UCSD-AML1 (cell line): ENCODE measurements around the gene TIMM13.
"Not testable (repeated sequence)": the region's sequence is repeated elsewhere in the genome, so short reads cannot be mapped to it uniquely, and the experiment has no call there.

ENCODE experiments used
- DNase-seq: peaks from one replicate; lab custom pipeline; 2025; ENCODE audit not compliant: unreplicated experiment; lab: John Stamatoyannopoulos, UW

The TIMM13 gene

DNA sequence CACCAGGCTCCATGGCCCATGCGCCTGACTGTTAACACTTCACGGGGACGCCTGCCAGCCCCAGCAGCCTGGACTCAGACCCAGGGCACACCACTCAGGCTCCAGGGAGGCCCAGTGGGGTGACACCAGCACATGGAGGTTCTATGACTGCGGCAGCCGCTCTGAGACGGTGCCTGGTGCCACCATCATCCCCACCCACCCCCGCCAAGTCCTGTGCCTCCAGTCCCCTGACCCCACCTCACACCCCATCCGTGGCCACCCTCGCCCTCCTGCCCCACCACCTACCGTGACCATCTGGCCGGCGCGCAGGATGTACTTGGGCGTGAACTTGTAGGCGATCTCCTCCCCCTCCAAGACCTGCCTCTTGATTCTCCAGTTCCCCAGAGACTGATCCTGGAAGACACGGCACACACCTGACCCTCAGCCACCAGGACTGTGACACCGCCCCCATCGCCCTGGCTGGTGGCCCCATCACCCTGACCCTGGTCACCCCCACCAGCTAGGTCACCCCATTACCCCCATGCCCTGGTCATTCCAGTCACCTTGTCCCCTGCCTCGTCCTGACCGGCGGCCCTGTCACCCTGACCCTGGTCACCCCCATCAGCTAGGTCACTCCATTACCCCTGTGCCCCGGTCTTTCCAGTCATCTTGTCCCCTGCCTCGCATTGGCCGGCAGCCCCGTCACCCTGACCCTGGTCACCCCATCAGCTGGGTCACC, 4.9 kb upstream of the TIMM13 start:
- DNase-seq, result no peak

DNA sequence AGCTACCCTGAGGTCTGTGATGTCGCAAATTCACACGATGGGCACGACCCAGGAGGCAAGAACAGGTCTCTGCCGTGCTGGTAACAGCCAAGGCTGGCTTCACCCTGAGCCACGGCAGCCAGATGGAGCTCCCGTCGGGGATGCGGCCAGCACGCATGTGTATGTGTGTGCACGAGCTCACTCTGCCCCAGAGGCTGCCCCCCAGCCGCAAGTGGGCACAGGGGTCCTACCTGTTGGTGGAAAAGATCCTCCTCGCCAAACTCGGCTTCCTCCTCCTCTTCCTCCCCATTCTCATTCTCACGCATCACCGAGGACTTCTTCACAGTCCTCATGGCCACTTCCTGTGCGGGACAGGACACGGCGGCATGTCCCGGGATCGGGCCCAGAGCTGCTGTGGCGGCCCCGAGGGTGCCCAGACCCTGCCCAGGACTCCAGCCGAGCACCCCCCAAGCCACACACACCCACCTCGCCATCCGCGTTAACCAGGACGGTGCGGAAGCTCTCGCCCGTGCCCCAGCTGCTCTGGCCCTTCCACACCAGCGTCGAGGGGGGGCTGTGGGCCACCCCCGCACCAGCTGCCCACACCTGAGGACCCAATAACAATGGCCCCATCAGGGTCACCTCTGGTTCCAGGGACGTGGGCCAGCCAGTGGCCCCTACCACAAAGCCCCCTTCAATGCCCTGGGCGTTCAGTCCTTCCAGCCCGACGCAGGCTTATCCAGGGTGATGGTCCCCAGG, 4.1 kb upstream of the TIMM13 start:
- DNase-seq, result no peak

DNA sequence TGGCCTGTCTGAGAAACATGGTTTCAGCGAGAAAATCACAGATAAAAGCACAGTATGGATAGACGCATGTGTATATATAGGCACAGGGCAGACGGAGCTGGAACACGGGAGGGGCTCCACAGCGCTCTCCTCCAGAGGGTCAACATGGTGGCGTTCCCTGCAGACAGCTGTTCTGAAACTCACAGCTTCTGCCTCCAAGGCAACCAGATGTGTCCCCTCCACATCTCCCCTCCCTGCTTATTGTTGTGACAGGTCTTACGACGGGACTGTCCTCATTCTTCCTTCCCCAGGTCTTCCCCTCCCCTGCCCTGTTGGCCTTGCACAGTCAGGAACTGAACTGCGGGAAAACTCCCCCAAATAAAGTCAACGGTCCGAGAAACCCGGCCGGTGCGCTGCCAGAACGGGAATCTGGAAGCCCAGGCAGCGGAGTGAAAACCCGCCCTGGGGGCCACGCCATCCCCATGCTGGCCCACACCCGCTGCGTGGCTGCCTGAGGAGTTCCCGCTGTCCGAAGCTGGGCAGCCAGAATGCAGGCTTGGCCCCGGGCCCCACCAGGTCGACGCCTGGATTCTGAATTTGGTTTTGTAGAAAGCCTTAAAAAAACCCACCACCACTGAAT, 2.6 kb upstream of the TIMM13 start:
- no peak for DNase-seq

DNA sequence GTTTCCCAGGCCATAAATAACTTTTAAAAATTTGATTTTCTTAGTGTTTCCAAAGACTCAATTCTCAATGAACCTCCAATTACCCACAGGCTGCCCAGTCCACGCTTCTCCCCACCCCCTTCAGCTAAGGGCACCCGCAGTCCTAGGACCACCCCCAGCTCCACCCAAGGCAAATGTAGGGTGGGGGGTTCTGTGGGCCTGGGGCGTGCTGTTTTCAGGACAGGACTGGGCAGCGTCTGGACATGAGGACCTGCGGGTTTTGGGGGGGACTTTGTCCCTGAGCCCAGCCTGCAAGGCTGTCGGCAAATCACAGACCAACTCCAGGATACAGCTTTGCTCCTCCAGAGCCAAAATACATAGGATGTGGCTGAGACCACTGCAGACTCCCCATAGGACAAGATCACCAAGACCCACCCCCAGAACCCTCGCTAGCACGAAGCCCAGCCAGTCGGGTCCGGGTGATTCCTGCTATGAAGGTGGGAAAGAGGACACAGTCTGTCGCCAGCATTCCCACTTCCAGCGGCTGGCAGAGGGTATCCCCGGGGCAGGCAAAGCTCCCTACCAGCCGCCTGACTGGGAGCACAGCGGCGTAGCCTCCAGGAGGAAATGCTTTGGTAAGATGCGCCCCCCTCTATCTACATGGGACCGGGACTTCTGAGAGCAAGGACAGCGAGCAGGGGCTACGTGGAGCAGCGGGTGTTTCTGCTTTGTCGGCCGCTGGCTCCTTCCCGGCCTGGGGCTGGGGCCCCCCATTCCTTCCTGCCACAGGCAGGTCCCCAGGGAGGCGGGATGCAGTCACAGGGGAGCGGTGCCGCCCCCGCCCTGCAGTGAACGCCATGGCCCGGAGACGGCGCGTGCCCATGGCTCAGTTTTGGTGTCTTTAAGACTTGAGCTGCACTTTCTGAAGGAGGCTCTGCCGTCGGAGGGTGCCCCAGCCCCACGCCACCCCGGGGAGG, 1.6 kb upstream of the TIMM13 start:
- no peak for DNase-seq

DNA sequence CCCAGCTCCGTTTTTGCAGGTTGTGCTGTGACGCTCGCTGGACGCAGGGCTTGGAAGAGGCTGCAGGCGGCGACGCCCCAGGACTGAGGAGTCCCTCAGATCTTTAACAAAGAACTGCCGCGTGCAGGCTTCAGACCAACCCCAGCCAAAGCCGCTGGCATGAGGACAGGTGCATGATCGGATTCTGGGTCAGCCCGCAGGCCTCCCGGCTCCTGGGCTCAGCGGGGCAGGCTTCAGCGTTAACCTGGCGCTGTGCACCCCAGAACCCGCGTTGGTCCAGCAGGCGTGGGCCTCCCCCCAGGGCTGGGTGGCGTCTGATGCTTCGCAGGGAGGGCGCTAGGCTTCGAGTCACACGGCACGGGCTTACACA, 920 bp upstream of the TIMM13 start:
- DNase-seq, result no peak

DNA sequence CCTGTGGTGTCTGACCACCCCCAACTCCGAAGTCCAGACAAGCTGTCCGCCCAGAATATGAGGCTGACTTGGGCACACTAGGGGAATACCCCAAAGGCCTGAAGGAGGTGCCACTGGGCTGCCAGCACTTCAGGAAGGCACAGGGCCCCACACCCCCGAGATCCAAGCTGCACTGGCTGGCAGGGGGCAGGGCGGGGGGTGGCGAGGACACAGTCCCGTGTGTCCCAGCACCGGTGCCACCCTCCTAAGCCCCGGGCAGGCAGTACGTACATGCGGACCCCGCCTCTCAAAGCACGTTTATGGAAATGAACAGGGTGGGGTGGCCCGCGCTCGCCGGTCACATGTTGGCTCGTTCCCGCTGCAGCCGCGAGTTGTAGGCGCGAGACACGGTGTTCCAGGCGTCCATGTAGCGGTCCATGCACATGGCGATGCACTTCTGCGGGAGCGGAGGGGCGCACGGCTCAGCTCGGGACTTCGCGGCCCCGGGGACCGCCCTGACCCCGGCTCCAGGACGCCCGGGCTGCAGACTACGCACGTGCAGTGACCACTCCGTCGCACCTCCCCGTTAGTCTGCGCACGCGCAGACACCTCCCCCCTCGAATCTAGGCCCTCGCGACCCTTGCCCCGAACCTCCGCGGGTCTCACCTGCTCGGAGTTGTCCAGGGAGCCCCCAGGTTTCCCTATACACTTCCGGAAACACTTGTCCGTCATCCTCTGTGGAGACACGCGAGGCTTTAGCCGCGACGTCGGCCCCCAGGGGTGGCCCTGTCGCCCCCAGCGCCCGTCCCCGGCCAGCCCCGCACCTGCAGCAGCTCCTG, 566 bp downstream of the TIMM13 start:
- peak; percentile 64 for DNase-seq

DNA sequence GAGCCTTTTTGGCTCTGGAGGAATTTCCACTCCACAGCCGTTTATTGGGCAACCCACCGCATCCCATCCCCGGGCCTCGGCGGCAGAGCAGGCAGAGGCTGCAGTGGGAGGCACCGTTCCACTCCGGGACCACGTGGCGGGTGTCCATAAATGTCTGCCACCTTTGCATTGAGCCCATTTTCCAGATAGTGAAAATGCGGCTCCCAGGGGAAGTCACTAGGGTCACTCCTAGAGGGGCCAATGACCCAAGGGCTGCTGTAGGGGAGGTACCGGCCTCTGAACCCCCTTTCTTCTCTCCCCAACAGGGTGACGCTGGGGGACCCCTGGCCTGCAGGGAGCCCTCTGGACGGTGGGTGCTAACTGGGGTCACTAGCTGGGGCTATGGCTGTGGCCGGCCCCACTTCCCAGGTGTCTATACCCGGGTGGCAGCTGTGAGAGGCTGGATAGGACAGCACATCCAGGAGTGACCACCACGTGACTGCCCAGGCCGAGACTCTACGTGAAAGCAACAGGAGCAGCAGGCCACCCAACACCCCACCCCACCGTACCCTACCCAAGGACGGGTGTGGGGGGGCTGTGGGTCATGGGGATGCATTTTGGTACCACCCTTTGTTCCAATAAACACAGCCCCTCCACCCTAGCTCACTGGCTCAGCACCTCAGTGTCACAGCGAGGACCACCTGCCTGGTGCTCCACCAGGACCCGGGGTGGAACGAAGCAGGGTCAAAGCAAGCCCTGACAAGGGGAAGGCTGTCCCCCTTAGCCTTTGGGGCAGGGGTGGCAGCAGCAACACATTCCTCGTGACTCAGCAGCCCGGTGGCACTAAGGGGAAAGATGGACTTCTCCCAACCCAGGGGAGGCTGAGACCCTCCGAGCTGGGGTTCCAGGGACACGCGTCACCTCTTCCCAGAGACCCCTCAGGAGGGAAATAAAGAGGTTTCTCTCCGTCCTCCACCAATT, 1.5 kb downstream of the TIMM13 start:
- DNase-seq, result no peak

DNA sequence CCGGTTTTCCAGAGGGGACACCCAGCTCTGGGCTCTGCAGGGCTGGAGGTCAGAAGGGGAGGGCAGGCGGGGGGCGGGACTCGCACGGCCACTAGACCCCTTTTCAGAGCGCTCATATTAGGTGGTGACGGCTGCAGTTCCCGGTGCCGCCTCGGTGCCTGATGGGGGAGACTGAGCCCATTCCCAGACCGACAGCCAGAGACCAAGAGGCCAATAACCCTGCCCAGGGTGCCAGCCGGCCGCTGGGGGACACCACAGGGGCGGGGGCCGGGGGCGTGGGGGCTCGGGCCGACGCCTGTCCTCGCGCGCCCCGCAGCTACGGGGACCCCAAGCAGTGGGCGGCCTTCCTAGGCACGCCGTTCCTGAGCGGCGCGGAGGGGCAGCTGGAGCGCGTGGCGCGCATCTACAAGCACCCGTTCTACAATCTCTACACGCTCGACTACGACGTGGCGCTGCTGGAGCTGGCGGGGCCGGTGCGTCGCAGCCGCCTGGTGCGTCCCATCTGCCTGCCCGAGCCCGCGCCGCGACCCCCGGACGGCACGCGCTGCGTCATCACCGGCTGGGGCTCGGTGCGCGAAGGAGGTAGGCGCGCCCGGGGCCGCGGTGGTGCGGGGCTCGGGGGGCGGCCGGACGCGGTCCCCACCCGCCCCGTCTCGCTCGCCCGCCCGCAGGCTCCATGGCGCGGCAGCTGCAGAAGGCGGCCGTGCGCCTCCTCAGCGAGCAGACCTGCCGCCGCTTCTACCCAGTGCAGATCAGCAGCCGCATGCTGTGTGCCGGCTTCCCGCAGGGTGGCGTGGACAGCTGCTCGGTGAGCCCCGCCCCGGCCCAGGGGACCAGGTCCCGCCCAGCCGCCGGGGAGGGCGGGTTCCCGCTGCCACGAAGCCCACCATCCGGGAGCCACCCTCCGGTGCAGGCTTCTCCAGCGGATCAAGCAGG, 2.4 kb downstream of the TIMM13 start:
- no peak for DNase-seq

DNA sequence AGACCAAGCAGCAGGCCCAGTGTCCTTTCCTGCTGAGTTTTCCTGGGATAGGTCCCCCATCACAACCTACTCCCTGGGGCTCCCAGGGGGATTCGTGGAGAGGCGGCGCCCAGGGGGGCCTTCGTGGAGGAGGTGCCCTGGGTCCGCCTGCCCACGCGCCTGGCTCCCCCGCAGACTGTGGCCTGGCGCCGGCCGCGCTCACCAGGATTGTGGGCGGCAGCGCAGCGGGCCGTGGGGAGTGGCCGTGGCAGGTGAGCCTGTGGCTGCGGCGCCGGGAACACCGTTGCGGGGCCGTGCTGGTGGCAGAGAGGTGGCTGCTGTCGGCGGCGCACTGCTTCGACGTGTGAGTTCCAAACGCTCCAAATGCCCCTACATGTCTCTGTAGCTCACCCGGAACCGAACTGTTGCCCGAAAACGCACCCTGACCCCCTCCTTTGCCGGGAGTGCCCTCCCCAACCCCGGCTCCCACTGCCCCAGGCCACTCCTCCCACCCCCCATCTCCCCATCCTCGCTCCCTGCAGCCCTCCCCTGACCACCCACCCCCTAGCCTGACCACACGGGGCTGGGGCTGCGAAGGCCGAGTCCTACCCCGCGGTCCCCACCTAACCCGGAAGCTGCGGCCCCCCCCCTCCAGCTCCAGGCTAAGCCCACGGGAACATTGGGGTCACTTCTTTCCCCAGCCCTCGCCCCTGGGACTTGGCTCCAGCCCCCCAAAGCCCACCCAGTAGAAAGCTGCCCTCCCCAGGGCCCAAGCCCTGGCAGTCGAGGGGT, 3.3 kb downstream of the TIMM13 start:
- no peak for DNase-seq

DNA sequence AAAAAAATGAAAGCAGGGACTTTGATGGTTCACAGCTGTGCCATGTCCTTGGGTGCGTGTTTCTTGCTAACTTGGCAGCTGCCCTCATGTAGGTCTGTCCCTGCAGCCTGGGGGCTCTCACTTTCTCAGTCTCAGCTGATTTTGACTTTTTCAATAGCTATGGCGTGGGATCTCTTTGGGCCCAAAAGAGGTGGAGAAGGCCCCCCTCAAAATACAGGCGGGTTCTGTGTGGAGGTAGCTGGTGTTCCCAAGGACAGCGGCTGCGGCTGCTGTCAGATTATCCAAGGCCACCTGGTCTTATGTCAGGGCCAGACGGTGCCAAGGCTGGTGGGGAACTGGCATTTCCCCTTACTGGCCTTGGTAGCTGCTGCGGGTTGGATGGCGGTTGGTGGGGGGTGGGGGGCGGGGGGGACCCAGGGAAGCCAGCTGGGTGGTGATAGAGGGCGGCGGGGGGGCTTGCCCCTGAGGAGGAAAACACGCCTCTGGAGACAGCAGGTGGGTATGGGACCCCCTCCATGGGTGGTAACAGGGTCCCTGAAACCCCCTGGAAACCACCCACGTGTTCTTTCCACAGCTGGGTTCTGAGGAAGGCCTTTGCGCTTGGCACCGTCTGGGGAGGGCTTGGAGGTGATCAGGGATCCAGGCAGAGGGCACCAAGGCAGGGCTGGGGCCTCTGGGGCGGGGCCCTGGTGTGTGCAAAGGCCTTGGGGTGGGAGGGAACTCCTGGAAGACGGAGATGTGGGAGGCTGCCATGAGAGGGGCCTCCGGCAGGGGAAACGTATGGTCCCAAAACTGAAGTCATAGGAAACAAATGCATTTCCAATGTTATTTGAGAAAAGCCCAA, 4.1 kb downstream of the TIMM13 start:
- no peak for DNase-seq

DNA sequence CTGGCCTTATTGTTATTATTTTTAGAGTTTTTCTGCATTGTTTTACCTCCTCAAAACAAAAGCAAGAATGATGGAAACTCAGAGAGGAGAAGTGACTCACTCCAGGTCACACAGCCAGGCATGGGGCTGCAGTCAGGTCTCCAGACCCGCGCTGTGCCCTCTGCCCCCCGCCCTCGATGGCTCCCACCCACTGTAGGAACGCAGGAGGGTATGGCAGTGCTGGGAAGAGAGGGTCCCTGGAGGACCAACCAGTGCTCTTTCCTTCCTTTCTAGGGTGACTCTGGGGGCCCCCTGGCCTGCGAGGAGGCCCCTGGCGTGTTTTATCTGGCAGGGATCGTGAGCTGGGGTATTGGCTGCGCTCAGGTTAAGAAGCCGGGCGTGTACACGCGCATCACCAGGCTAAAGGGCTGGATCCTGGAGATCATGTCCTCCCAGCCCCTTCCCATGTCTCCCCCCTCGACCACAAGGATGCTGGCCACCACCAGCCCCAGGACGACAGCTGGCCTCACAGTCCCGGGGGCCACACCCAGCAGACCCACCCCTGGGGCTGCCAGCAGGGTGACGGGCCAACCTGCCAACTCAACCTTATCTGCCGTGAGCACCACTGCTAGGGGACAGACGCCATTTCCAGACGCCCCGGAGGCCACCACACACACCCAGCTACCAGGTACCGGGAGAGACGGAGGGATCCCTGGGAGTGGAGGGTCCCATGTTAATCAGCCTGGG, 5.6 kb downstream of the TIMM13 start:
- no peak for DNase-seq

DNA sequence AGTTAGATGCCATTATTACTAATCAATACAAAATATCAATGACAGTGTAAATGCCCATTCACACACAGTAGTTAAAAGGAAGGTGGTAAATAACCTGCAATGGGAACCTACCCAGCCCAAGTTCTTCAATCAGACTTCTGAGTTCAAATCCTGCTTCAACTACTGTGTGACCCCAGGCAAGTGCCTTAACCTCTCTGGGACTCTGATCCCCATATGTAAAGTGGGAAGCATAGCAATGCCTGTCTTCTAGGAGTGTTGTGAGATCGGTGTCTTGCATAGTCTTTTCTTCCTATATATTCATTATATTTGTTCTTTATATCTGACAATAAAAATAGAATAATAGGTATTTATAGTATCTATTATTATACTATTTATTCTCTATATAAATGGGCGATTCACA, 6.9 kb downstream of the TIMM13 start:
- no peak for DNase-seq

DNA sequence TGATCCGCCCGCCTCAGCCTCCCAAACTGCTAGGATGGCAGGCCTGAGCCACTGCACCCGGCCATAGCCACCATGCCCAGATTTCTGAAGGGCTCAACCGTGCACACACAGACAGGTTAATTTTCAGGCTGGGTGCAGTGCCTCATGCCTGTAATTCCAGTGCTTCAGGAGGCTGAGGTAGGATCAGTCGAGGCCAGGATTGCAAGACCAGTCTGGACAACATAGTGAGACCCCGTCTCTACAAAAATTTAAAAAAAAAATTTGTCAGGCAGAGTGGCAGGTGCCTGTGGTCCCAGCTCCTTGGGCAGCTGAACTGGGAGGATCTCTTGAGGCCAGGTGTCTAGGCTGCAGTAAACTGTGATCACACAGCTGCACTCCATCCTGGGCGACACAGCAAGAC, 7.6 kb downstream of the TIMM13 start:
- DNase-seq, result no peak

DNA sequence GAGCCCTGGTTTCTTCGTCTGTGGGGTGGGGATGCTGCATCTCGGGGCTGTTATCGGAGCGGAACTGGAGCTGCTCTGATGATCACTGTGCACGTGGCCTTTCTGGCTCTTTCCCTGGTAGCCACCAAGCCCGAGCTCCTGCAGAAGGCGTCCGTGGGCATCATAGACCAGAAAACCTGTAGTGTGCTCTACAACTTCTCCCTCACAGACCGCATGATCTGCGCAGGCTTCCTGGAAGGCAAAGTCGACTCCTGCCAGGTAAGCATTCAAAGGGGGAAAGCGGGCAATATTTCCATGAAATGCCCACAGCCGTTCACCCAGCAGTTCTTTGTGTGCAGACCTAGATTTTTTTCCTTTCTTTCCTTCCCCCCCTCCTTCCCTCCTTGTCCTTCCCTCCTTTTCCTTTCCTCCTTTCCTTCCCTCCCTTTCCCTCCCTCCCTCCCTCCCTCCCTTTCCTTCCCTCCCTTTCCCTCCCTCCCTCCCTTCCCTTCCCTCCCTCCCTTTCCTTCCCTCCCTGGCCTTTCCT, 9.4 kb downstream of the TIMM13 start:
- no peak for DNase-seq

DNA sequence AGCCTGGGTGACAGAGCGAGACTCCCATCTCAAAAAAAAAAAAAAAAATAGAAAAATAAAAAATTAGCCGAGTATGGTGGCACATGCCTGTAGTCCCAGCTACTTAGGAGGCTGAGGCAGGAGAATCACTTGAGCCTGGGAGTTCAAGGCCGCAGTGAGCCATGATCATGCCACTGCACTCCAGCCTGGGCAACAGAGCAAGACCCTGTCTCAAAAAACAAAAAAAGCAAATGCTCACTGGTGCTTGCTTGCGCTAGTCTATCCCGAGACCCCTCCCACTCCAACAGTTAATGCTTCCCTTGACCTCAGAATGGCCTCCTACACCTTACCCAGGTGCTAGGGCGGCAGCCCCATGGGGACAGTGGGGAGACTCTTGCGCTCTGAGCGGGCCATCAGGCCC, 9.9 kb downstream of the TIMM13 start:
- not testable (repeated sequence) for DNase-seq
